ENCODE measurements around the gene TMEM143.
A peak's percentile ranks its signal among the peaks of the same experiment; 100 is the strongest.
"Not testable (repeated sequence)": the region's sequence is repeated elsewhere in the genome, so short reads cannot be mapped to it uniquely, and the experiment has no call there.

TMEM143 gene

DNA sequence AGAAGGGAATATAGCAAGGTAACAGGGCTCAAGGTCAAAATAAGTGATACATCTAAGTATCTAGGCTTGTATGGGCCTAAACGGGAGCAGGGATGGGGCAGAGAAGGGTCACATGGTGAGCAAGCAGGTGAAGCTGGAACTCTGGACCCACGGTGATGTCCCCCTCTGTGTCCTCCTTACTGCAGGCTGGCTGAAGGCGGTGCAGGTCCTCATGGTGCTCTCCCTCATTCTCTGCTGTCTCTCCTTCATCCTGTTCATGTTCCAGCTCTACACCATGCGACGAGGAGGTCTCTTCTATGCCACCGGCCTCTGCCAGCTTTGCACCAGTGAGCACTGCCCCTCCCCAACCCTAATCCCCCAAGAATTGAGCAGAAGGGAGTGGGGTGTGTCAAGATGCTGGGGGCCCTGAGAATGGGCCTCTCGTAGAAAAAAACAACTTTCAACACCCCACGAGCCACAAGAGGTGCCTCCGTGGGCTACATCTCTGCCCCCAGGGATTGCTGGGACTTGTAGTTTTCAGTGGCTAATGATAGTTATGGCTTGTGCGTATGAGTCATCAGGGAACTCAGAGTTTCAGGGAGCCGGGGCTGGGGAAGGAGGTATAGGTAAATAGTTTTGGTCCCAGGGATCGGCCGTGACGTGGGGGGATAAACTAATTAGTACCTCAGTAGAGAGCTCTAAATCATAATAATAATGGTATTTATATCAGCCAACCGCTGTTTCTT, 34.4 kb downstream of the TMEM143 start:
- peak; percentile 65 for DNase-seq

DNA sequence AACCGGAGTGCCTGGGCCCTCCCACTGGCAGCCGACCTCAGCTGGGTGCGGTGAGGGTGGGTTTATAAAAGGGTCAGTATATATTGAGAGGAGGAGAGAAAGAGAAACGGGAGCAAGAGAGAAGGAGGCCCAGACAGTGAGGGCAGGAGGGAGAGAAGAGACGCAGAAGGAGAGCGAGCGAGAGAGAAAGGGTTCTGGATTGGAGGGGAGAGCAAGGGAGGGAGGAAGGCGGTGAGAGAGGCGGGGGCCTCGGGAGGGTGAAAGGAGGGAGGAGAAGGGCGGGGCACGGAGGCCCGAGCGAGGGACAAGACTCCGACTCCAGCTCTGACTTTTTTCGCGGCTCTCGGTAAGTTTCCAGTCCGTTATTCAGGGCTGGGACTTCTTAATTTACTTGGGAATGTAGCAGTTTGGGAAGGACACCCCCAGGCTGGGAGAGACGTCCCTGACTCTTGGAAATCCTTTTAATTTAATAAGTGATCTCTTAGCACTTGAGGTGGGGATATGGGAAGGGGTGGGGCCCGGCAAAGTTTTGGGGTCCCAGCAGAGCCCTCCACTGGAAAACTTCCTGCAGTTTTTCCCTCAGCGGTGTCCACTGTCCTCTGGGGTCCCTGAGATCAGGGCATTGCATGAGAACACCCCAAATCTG, 38.4 kb downstream of the TMEM143 start, which contains the start of gene EMP3:
TSS of gene EMP3 (plus strand) at position 288 of the 646 bp plus-strand sequence. CDS start 1,293 bp downstream, outside the sequence.
- peak; percentile 96 for DNase-seq

GRCh38 chr19:48321622-48322591, 41.8 kb downstream of the TMEM143 start:
- peak; percentile 98 for DNase-seq

GRCh38 chr19:48321372-48321621, 42.4 kb downstream of the TMEM143 start:
- DNase-seq: peak; percentile 93

DNA sequence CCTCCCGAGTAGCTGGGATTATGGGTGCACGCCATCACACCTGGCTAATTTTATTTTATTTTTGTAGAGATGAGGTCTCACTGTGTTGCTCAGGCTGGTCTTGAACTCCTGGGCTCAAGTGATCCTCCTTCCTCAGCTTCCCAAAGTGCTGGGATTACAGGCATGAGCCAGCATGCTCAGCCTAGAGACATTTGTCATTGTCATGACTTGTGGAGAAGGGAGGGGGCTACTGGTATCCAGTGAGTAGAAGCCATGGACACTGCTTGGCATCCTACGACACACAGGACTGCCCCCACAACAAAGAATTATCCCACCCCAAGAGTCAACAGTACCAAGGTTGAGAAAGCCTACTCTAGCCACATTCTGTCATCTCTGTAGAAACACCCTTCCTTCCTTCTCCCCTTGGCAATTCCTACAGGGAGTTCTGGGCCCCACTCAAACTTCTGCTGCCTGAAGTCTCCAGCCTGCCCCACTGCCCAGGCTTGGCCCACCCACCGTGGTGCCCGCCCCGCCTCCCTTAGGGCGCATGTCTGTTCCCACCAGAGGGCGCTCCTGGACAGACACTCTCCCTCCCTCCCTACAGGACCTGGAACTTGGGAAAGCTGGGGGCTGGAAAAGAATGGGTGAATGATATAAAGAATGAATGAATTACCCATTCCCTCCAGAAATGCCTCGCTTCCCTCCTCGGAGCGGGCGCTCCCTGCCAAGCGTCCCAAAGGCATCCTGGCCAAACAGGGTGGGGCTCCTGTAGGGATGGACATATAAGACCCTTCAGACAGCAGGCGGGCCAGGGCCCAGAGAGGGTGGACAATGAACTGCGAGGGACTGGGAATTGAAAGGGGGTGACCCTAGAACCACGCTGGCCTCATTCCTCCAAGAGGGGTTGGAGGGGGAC, 43.8 kb downstream of the TMEM143 start:
- DNase-seq: peak; percentile 79

DNA sequence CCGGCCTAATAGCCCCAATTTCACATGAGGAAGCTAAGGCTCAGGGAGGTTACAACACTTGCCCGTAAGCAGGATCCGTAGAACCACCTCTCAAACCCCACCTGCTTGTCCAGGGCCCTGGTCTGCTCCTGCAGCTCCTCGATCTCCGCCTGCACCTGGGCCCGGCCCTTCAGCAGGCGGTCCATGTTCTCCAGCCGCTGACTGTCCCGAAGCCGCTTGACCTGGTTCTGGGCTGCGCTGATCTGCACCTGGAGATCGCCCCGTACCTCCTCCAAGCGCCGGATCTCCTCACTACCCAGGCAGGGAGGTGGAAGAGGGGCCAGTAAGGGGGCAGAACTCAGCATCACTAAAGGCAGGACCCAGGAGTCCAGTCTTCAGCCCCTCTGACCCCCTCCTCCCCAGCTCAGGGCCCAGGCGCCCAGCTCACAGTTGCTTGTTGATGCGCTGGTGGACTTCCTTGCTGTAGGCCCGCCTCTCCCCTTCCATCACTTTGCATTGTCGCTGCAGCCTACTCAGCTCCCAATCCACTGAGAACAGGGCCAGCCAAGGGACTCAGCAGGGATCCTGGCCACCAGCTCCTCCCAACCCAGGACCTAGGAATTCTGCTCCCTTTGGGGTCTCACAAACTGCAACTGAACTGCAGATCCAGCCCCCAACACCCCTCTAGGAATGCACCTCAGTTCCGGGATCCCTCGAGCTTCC, 45.3 kb downstream of the TMEM143 start:
- DNase-seq: no peak

DNA sequence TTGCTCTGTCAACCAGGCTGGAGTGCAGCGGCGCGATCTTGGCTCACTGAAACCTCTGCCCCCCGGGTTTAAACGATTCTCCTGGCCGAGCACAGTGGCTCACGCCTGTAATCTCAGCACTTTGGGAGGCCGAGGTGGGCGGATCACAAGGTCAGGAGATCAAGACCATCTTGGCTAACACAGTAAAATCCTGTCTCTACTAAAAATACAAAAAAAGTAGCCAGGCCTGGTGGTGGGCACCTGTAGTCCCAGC, 46.1 kb downstream of the TMEM143 start:
- not testable (repeated sequence) for DNase-seq

DNA sequence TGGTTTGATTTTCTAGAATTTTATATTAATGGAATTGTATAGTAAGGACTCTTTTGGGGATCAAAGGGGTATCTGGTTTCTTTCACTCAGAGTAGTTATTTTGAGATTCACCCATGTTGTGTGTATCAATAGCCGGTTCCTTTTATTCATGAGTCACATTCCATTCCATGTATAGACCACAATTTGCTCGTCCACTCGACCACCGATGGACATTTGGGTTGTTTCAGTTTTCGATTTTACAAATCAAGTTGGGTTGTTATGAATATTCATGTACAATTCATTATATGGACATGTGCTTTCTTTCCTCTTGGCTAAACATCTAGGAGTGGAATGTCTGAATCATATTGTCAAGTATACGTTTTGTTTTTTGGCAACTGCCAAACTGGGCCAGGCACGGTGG, 48.0 kb downstream of the TMEM143 start:
- DNase-seq: no peak

- no peak for DNase-seq
Measured at GRCh38 chr19:48311384-48311783, 52.4 kb downstream of the TMEM143 start.

GRCh38 chr19:48310227-48310626, 53.5 kb downstream of the TMEM143 start:
- DNase-seq: no peak

- not testable (repeated sequence) for DNase-seq
Measured at GRCh38 chr19:48309731-48310130, 54.0 kb downstream of the TMEM143 start.

GRCh38 chr19:48308631-48309586, 54.8 kb downstream of the TMEM143 start:
- peak; percentile 29 for DNase-seq

DNA sequence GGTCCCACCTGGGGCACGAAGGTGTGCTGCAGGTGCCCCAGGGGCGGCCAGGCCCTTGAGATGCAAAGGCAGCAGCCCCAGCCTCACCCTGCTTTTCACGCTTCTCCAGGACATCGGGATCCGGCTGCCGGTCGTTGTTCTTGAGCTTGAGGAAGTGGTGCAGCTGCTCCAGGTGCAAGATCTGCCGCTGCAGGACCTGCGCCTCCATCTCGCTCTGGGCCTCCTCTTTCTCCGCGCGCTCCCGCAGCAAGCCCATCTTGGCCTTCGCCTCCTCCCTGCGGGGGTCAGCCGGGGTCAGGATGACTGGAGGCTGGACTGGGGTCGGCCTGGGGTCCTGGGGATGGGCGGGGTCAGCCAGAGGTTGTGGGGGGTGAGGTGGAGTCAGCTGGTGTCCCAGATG, 59.9 kb downstream of the TMEM143 start:
- no peak for DNase-seq

- DNase-seq: no peak
Measured at GRCh38 chr19:48303367-48303766, 60.4 kb downstream of the TMEM143 start.

GRCh38 chr19:48302600-48302959, 61.2 kb downstream of the TMEM143 start:
- DNase-seq: no peak

- DNase-seq: no peak
Measured at GRCh38 chr19:48301886-48302599, 61.7 kb downstream of the TMEM143 start.

DNA sequence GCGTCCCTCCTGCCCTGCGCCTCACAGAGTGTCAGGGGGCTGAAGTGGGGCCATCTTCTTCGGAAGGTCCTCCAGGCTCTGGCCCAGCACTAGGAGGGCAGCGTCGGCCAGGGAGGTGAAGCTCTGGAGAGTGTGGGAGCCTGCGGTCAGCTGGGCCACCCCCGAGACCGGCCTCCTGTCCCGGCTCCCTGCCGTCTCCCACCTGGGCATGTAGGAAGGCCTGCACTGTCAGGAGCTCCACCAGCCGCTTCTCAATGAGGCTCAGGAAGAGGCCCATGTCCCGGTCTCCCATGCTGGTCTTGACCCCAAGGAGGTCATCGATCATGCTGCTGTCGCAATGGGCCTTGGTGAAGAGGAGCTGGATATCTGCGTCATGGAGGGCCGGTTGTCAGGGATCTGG, 65.8 kb downstream of the TMEM143 start:
- no peak for DNase-seq

DNA sequence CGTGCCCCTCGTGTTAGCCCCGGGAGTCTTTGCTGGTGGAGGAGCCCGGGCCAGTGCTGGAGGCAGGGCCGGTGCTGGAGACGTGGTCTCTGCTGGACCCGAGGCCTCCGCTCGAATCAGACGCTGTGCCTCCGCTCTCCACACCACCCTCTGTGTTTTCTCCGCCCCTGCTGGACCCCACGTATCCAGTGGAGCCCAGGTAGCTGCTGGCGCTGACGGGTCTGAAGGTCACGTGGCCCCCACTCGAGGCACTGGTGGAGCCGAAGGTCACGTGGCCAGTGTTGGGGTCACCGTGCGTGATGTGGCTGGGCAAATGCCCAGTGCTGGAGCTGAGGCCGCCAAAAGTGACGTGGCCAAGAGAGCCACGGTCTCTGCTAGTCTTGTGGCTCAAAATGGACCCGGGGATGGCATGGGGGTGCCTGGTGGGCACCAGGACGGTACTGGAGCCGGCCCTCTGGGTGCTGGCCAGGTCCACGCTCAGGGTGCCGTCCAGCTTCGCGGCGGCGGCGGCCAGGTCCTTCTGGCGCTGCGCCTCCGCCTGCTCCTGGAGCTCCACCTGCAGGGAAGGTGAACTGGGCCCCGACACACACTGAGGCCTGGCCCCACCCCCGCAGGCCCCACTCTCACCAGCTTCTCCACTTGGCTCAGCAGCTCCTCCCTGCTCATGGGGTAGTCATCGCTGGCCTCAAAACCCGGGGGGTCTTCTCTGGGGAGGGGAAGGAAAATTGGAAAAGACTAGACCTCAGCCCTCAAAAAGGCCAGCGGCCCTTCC, 66.6 kb downstream of the TMEM143 start:
- DNase-seq: no peak

DNA sequence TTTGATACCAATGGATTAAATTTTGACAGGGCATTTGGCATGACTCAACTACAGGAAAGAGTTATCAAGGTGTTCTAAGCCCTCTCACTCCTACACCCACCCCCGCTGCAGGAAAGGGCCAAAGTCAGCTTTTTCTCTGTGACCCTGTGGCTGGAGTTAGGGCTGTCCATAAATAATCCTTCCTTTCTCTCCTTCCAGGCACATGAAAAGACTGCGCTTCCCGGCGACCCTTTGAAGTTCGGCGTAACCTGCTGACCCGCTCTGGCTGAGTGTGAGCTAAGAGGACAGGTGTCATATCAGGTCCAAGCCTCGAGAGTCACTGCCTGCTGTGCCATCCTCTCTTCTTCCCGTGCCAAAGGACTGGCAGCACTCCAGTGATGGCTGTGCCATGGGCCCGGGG, 68.3 kb downstream of the TMEM143 start:
- DNase-seq: no peak
